ENCODE results near the gene EZH2. TPM values are rescaled to one million over a fixed set of nuclear protein-coding genes. Genes with fewer than 3 reads are reported as not detected.

EZH2 gene
- total RNA-seq, 1 experiment from 2014 or later = 48.1 TPM

DNA sequence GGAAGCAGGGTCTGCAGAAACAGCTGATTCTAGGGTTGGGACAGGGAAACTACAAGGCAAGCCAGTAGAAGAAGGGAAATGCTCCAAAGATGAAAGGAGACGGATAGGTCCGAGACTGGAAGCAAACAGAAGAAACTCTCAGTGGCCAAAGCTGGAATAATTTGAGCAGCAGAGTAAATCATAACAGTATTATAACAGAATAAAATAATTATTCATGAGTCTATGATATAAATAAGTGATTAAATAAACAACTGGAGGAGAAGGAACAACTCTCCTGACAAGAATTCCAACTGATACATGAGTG is 27.6 kb downstream of the EZH2 start:
- Mint-ChIP-seq H3K36me3 (ENCODE audit: insufficient read depth, unreplicated experiment) (no peaks in the 10 kb centered on the region), H3K9me3 (ENCODE audit: unreplicated experiment) (no peaks in the 10 kb centered on the region), H3K4me3 (ENCODE audit: unreplicated experiment) (no peak overlapping the region), H3K27me3 (ENCODE audit: insufficient read depth, unreplicated experiment) (no peaks in the 10 kb centered on the region), H3K4me1 (ENCODE audit: insufficient read depth, unreplicated experiment) (peaks cover 13% of the 10 kb centered on the region), H3K27ac (ENCODE audit: low read depth, unreplicated experiment) (no peak overlapping the region)
- no TSS peak for BruUV-seq (replicated peaks)
- intact Hi-C loops (cut with micrococcal nuclease) = loop anchor here (2.0 kb wide), 1 partner anchor 20 kb away; no protein-coding TSS in a partner anchor
- POLR2A ChIA-PET = interaction anchor here (0.6 to 2.2 kb wide), 6 partner anchors 17 to 158 kb away, joined by 3 to 9 read pairs (median 3); no protein-coding TSS in a partner anchor
- DNase-seq (ENCODE audit: unreplicated experiment) = no peak
- TF ChIP-seq, protein P1, sequence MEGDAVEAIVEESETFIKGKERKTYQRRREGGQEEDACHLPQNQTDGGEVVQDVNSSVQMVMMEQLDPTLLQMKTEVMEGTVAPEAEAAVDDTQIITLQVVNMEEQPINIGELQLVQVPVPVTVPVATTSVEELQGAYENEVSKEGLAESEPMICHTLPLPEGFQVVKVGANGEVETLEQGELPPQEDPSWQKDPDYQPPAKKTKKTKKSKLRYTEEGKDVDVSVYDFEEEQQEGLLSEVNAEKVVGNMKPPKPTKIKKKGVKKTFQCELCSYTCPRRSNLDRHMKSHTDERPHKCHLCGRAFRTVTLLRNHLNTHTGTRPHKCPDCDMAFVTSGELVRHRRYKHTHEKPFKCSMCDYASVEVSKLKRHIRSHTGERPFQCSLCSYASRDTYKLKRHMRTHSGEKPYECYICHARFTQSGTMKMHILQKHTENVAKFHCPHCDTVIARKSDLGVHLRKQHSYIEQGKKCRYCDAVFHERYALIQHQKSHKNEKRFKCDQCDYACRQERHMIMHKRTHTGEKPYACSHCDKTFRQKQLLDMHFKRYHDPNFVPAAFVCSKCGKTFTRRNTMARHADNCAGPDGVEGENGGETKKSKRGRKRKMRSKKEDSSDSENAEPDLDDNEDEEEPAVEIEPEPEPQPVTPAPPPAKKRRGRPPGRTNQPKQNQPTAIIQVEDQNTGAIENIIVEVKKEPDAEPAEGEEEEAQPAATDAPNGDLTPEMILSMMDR (IDR thresholded peaks at IDR 0.05; ENCODE audit: unreplicated experiment) = no peak
- CTCF ChIA-PET = interaction anchor here (0.6 to 1.8 kb wide), 17 partner anchors 9 to 477 kb away, joined by 3 to 13 read pairs (median 6); no protein-coding TSS in a partner anchor

- Mint-ChIP-seq H3K4me1 (ENCODE audit: insufficient read depth, unreplicated experiment) (peaks cover 13% of the 10 kb centered on the region), H3K4me3 (ENCODE audit: unreplicated experiment) (no peak overlapping the region), H3K27me3 (ENCODE audit: insufficient read depth, unreplicated experiment) (no peaks in the 10 kb centered on the region), H3K9me3 (ENCODE audit: unreplicated experiment) (no peaks in the 10 kb centered on the region), H3K36me3 (ENCODE audit: insufficient read depth, unreplicated experiment) (no peaks in the 10 kb centered on the region), H3K27ac (ENCODE audit: low read depth, unreplicated experiment) (no peak overlapping the region)
- peak; percentile 19 for DNase-seq (ENCODE audit: unreplicated experiment)
- CTCF ChIA-PET = interaction anchor here (0.6 to 1.8 kb wide), 5 partner anchors 14 to 111 kb away, joined by 3 to 9 read pairs (median 3); no protein-coding TSS in a partner anchor
- no TSS peak for BruUV-seq (replicated peaks)
- intact Hi-C loops (cut with micrococcal nuclease) = no loop called here
- TF ChIP-seq, protein P1 (IDR thresholded peaks at IDR 0.05; ENCODE audit: unreplicated experiment) = no peak
- POLR2A ChIA-PET = interaction anchor here (0.7 to 2.2 kb wide), 2 partner anchors 12 to 108 kb away, joined by 3 to 5 read pairs; no protein-coding TSS in a partner anchor
These were observed 29.1 kb downstream of the EZH2 start for GRCh38 chr7:148854983-148855382.

- intact Hi-C loops (cut with micrococcal nuclease) = no loop called here
- Mint-ChIP-seq H3K4me1 (ENCODE audit: insufficient read depth, unreplicated experiment) (peaks cover 27% of the 10 kb centered on the region), H3K27ac (ENCODE audit: low read depth, unreplicated experiment) (peak overlapping the region; percentile 18), H3K9me3 (ENCODE audit: unreplicated experiment) (no peaks in the 10 kb centered on the region), H3K4me3 (ENCODE audit: unreplicated experiment) (no peak overlapping the region), H3K36me3 (ENCODE audit: insufficient read depth, unreplicated experiment) (no peaks in the 10 kb centered on the region), H3K27me3 (ENCODE audit: insufficient read depth, unreplicated experiment) (no peaks in the 10 kb centered on the region)
- CTCF ChIA-PET = interaction anchor here (1.0 to 1.6 kb wide), 3 partner anchors 90 to 277 kb away, joined by 3 to 4 read pairs (median 4); no protein-coding TSS in a partner anchor
- TF ChIP-seq, protein P1 (IDR thresholded peaks at IDR 0.05; ENCODE audit: unreplicated experiment) = no peak
- DNase-seq (ENCODE audit: unreplicated experiment) = no peak
- BruUV-seq (replicated peaks) = no TSS peak
- POLR2A ChIA-PET = interaction anchor here (1.3 kb wide), 1 partner anchor 89 kb away, joined by 3 read pairs; no protein-coding TSS in a partner anchor
These were observed 31.8 kb downstream of the EZH2 start for GRCh38 chr7:148852272-148852671.

DNA sequence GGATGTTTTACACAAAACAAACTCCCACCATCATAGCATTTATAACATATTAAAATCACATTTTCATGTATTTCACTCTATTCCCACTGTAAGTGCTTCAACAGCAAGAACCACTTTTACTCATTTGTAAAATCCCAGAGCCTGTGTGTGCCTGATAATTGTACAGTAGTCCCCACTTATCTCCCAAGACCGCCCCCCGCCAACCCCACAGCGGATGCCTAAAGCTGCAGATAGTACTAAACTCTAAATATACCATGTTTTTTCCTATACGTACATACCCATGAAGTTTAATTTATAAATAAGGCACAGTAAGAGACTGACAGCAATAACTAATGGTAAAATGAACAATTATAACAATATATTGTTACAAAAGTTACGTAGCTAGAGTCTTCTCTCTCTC is 33.5 kb downstream of the EZH2 start:
- intact Hi-C loops (cut with micrococcal nuclease) = no loop called here
- ChIA-PET CTCF (interaction anchor here (1.6 kb wide), 1 partner anchor 91 kb away, joined by 4 read pairs; no protein-coding TSS in a partner anchor), POLR2A (interaction anchor here (1.0 to 1.3 kb wide), 3 partner anchors 10 to 30 kb away, joined by 3 to 4 read pairs (median 3); no protein-coding TSS in a partner anchor)
- TF ChIP-seq, protein P1 (IDR thresholded peaks at IDR 0.05; ENCODE audit: unreplicated experiment) = no peak
- no peaks in the 10 kb centered on the region for H3K27me3 Mint-ChIP-seq (ENCODE audit: insufficient read depth, unreplicated experiment)
- BruUV-seq (replicated peaks) = no TSS peak
- H3K27ac Mint-ChIP-seq (ENCODE audit: low read depth, unreplicated experiment) = no peak overlapping the region
- no peaks in the 10 kb centered on the region for H3K9me3 Mint-ChIP-seq (ENCODE audit: unreplicated experiment)
- no peak for DNase-seq (ENCODE audit: unreplicated experiment)
- peaks cover 20% of the 10 kb centered on the region for H3K4me1 Mint-ChIP-seq (ENCODE audit: insufficient read depth, unreplicated experiment)
- no peak overlapping the region for H3K4me3 Mint-ChIP-seq (ENCODE audit: unreplicated experiment)
- H3K36me3 Mint-ChIP-seq (ENCODE audit: insufficient read depth, unreplicated experiment) = no peaks in the 10 kb centered on the region

Measured in MCF 10A (cell line).